C4-2B (cell line): ENCODE results near the gene SYNJ2BP.

ENCODE experiments used
- H3K27ac ChIP-seq: fragments of 450-650 bp; 2 replicates; pipeline ENCODE4 v1.5.1; 2017
- ZFX ChIP-seq: fragments of 450-650 bp; IDR thresholded peaks from 2 replicates; pipeline ENCODE4 v1.6.1; 2017
- TF ChIP-seq, protein P1 (sequence below): fragments of 450-650 bp; conservative IDR thresholded peaks from 2 replicates; pipeline ENCODE4 v1.5.1; 2017; ENCODE audit warnings: mild to moderate bottlenecking

The SYNJ2BP gene

DNA sequence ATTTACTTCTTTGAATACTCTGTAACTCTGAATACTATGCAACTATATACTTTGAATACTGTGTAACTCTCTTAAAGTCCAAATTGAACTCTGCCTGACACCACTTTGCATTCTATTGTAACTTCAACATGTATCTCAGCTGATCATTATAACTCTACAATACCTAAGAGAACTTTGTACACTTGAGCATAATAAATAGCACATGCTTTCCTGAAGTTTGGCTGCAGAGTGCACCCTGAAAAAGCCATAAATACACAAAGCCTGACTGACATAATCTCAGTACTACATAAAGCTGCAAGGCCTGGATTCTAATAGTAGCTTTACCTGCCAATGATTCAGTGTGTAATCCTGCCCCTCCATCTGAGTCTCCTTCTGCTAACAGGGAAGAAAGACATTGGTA is 36.1 kb downstream of the SYNJ2BP start:
- TF ChIP-seq, protein P1, sequence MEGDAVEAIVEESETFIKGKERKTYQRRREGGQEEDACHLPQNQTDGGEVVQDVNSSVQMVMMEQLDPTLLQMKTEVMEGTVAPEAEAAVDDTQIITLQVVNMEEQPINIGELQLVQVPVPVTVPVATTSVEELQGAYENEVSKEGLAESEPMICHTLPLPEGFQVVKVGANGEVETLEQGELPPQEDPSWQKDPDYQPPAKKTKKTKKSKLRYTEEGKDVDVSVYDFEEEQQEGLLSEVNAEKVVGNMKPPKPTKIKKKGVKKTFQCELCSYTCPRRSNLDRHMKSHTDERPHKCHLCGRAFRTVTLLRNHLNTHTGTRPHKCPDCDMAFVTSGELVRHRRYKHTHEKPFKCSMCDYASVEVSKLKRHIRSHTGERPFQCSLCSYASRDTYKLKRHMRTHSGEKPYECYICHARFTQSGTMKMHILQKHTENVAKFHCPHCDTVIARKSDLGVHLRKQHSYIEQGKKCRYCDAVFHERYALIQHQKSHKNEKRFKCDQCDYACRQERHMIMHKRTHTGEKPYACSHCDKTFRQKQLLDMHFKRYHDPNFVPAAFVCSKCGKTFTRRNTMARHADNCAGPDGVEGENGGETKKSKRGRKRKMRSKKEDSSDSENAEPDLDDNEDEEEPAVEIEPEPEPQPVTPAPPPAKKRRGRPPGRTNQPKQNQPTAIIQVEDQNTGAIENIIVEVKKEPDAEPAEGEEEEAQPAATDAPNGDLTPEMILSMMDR: no peak
- no peak for TF ChIP-seq ZFX
- no peak overlapping the region for H3K27ac ChIP-seq

DNA sequence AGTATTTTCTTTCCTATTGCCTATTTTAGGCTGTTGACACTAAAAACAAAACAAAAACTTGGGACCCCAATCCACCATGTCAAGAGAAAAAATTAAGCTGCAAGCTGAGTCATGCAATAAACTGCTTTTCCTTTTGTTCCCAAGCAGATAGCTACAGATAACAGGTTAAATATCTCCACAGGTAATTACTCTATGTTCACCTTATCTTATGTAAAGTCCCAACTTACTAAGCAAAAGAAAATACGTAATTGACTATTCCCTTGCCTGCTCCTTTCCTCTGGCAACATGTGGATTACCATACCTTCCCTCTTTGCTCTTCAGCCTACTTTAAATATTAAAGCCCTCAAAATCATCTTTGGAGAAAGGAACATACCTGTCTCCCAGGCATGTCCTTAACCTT is 38.2 kb downstream of the SYNJ2BP start:
- H3K27ac ChIP-seq: no peak overlapping the region
- TF ChIP-seq, protein P1: no peak
- no peak for TF ChIP-seq ZFX
